KBM-7 (cell line): Measurements from ENCODE around the gene GRAMD1B.
A peak's percentile ranks its signal among the peaks of the same experiment; 100 is the strongest.
"Not testable (repeated sequence)": the region's sequence is repeated elsewhere in the genome, so short reads cannot be mapped to it uniquely, and the experiment has no call there.

Experiments
- DNase-seq: peaks from one replicate; pipeline ENCODE4 v3.0.0-alpha.2; 2015
- in situ Hi-C: fragments of 300-500 bp; cut with MboI; formaldehyde crosslinking; loops from 2 replicates; pipeline ENCODE4 v1.14.3; 2020; ENCODE audit warnings: low sequenced_read_pairs, low pct_unique_long_range_greater_than_20kb, mixed read lengths

Gene GRAMD1B

DNA sequence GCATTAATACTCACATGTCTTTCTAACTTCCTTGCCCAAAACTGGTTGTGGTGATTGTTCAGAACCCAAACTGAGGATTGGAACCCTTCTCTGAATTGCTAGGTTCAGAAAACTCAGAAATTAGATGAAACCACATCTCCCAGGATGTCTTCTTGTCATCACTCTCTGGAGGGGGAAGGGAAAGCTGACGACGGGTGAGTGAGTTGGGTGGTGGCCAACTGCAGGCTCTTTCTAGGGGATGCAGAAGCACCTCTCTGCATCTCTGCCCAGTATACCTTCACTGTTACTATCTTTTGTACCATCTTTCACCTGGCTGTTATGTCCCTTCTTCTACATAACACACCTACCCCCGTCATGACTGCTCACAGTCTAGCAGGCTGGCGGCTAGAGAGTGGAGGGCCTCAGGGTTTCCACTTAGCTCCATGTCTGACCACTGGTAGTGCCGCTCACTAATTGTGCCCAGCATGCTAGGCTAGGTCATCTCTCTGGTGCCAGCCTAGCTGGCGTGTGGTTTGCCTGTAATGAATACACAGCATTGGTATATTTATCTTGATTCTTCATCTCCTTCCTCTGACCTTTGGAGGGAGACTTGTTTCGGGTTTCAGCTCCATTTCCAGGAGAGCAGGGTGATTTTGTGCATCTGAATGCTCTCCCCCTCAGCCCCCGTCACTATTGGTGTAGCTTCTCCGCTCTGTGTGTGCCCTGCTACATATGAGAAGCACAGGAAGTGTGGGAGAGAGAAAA lies 7.3 kb downstream of the GRAMD1B start:
- DNase-seq = no peak
- in situ Hi-C loops = no loop called here

DNA sequence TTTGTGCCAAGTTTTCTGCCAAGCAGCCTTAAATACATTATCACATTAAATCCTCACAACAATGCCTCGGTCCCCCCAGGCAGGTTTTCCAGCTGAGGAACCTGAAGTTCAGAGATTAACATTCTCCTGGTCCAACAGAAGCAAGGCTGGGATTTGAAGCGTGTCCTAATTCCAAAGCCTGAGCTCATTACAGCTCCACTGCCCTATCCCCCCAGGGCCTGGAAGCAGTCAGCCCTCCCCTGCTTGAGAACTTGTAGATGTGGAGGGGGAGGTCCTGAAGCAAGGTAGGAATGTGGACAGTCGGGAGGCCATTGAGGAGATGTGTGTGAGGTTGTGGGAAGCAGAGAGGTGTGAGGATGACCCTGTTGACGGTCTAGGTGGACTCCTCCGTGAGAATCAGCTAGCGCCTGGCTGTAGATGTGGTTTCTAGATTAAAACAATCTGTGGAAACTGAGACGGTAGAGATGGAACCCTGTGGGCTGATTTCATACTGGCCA lies 8.1 kb downstream of the GRAMD1B start:
- in situ Hi-C loops = no loop called here
- DNase-seq = no peak

DNA sequence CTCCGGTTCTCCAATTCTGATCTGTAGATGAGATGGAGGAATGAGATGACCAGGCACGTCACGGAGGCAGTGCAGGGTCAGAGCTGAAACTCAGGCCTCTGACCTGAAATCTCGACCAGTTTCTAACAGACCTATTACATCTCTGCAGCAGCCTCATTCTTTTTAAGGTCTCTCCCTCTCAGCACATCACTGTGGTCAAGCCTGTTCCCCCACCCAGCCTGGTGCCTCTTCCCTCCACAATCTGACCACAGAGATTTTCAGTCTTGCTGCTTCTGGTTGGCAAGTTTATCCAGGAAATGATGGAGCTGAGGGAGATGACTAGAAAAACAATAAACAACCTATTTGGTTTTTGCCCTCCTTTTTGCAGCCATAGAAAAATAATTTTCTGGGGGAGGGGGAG lies 9.5 kb downstream of the GRAMD1B start:
- no peak for DNase-seq
- in situ Hi-C loops = no loop called here

DNA sequence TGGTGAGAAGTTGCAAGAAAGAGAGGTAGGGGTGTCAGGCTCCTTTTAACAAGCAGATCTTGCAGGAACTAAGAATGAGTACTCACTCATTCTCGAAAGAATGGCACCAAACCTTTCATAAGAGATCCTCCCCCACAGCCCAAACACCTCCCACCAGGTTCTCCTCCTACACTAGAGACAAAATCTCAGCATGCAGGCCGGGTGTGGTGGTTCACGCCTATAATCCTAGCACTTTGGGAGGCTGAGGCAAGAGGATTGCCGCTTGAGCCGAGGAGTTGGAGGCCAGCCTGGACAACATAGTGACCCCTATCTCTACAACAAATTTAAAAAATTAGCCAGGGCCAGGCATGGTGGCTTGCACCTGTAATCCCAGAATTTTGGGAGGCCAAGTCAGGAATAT lies 11.1 kb downstream of the GRAMD1B start:
- DNase-seq = no peak
- in situ Hi-C loops = no loop called here

DNA sequence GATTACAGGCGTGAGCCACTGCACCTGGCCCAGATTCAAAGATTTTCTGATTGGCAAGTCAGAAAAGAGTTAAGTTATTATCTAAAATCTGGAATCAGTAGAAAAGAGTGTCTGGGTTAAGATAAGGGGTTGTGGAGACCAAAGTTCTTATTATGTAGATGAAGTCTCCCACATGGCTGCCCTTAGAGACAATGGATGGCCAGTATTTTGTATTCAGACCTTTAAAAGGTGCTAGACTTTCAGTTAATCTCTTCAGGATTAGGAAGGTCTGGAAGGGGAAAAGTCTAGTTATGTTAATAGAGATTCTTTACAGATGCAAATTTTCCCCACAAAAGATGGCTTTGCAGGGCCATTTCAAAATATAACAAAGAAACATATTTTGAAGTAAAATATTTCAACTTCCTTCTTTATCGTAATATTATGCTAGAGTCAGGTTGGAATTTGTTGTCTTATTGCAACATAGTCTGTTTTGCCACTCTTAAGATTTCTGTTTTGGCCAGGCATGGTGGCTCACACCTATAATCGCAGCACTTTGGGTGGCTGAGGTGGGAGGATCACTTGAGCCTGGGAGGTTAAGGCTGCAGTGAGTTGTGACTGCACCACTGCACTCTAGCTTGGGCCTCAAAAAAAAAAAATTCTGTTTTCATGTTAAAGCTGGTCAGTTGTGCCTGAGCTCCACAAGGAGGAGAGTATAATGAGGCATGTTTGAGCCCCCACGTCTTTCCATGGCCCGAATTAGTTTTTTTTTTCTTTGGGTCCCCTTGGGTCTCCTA lies 14.0 kb downstream of the GRAMD1B start:
- DNase-seq = no peak
- in situ Hi-C loops = no loop called here

DNA sequence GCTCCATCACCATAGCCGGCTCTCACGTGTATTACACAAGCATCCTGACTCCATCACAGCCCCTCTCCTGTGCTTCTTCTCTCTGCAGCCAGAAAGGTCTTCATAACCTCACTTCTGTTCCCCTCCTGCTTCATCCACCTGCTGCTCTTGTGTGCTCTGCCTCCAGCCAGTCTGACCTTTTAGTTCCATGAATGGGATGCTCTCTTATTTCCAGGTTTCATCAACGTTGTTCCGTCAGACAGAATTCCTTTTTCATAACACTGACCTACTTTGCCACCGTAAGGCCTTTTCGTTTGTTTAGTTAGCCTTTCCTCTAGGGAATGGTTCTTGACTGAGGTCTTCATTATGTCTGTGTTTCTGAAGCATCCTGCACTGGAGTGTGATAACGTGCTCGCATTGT lies 18.8 kb downstream of the GRAMD1B start:
- DNase-seq = no peak
- in situ Hi-C loops = no loop called here

DNA sequence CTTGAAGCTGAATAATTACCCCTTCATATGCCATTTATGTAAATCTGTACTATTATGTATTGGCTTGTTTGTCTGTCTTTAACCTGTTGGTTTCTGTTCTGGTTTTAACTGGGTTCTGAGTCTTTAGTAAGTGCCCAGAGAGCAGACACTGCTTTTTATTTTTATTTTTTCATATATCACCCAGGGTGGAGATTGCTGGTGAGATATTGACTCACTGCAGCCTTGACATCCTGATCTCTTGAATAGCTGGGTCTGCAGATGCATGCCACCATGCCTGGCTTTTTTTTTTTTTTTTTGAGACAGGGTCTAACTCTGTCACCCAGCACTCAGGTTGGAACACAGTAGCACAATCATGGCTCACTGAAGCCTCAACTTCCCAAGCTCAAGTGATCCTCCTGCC lies 19.4 kb downstream of the GRAMD1B start:
- DNase-seq = no peak
- in situ Hi-C loops = no loop called here

DNA sequence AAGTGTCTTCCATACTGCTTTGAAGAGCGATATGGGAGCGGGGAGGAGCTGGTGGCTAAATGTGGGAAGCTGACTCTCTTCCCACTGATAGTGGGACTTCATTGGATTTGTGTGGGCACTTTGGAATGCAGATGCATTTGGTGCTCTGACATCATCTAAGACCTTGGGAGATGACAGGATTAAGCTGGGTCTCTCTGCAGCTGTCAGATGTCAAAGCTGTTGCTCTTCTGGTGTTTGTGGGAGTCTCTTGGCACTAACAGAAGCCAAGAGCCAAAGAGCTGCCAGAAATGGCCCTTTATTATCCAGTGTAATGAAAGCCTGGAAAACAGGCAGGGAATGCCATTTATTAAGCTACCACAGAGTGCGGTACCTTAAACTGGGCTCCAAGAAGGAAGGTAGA lies 20.6 kb downstream of the GRAMD1B start:
- DNase-seq = no peak
- in situ Hi-C loops = no loop called here

DNA sequence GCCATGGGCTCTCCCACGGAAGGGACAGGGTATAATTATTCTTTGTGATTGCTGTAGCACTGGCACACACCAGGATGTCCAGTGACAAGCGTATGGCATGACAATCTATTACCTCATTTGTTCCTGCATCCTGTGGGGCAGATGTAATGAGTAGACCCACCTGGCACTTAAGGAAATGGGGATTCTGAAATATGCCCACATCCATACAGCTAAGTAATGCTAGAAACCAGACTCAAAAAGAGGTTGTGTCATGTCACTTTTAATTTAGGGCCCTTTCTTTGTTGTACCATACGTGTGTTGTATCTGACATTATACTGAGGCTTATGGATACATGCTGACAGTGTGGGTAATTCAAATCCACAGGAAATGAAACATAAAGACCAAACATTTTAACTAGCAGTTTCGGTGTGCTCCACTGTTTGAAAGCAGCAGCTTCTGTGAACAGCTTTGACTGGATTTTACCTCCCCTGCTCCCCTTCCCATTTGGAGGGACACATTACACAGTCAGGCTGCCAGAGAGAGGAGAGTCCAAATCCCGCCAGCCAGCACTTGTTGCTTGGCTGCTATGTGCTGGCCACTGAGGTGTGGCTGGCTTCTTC lies 21.2 kb downstream of the GRAMD1B start:
- in situ Hi-C loops = no loop called here
- DNase-seq = no peak

DNA sequence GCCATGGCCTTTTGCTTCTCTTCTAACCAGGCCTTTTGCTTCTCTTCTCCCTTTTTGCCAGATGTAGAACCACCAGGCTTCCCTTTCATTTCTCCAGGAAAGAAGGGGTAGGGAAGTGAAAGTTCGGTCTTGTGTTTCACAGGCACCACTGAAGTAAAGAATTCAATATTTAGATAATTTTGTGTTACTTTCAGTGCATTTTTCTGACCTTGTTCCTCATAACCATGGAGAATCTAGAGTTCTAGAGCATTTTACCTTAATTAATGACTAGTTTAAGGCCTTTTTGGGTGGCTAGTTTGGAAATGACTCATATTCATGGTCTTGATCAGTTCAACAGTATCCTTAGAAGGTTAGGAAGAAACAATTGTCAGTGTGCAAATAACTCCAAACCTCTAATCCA lies 22.7 kb downstream of the GRAMD1B start:
- in situ Hi-C loops = no loop called here
- DNase-seq = no peak

DNA sequence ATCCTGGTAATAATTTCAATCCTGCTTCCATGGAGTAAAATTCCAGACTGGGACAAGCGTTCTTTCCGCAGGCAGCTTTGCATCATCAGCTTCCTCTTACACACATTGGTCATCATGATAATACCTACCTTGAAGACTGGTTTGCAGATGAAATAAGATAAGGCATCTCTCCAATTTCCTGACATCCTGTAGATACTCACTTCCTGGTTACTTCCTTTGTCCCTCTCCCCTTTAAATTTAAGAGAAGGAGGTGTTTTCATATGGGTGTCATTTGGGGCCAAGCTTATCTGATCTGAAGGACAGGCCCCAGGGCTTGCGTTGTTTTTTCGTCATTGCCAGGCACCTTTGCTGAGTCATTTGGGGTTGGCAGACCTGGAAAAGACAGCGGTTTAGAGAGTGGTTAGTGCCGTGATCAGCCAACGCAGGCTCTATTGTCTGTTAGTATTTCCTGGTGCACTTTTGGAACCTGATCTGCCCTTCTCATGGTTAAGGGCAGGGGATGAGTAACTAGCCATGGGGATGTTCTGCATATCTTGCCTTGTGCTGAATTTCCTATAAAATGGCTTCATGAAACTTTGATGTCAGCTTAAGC lies 24.1 kb downstream of the GRAMD1B start:
- DNase-seq = peak; percentile 90

DNA sequence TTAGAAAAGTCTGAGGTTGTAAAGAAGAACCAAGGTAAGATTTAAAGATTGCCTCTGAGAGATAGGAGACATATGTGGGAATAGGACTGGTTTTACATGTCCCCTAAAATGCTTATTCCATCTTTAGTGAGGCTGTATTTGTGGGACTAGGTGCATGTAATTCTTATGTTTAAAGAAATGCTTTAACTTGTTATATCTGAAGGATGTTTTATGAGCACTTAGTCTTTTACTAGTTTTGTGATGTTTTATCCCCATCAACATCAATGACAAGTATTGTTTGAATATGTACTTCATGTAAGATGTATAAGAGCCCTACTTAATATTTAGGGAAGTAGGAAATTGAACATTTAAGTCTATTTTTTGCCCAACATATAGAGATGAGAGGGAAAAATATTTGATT lies 24.7 kb downstream of the GRAMD1B start:
- in situ Hi-C loops = no loop called here

More for the DNA sequence above, 24.1 kb downstream of the GRAMD1B start:
- in situ Hi-C loops = no loop called here

DNA sequence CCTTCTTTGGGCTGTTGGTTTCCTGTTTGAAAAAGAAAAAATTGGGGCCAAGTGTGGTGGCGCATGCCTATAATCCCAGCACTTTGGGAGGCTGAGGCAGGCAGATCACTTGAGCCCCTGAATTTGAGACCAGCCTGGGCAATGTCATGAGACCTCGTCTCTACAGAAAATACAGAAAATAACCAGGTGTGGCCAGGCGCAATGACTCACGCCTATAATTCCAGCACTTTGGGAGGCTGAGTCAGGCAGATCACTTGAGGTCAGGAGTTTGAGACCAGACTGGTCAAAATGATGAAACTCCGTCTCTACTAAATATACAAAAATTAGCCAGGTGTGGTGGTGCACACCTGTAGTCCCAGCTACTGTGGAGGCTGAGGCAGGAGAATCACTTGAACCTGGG lies 26.4 kb downstream of the GRAMD1B start:
- DNase-seq, in situ Hi-C loops: not testable (repeated sequence)

More for the DNA sequence above, 24.7 kb downstream of the GRAMD1B start:
- no peak for DNase-seq

DNA sequence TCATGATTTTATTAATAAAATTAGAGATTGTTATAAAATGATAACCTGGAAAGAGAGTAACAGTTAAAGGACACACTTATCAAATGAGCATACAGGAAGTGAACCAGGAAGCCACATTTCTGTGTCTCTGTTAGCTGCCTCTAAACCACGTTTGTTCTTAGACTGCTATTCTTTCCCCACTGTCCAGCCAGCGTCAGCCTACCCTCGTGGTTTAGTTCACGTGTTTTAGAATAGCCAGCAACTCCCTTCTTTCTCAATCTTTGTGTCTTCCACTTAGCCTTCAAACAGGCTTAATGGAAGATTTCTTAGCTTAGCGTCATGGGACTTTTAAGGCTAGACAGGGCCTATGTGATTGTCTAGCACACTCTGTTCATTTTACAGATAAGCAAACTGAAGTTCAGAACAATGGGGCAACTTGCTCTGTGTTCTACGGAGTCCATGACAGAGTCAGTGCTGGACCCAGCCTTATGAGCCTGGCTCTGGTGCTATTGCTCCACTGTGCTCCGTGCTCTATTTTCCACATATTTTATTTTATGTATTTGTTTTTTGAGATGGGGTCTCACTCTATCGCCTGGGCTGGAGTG lies 27.2 kb downstream of the GRAMD1B start:
- in situ Hi-C loops = no loop called here
- peak; percentile 43 for DNase-seq

DNA sequence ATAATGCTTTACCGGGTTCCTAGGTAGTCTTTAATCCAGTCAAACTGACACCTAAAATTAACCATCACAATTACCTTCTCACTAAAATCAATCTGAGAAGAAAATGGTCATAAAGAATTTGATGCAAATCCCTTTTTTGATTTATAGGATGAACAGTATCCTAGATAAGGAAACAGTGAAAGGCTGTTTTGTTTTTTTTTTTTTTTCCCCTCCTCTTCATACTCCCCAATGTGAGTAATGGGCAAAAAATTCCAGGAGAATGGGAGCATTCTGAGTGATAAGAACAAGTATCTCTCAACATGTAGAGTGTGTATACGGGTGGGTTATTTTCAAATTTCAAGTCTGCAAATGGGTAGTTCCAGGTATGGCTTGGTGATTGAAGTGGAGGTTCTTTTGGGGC lies 28.4 kb downstream of the GRAMD1B start:
- in situ Hi-C loops = no loop called here
- DNase-seq = no peak

DNA sequence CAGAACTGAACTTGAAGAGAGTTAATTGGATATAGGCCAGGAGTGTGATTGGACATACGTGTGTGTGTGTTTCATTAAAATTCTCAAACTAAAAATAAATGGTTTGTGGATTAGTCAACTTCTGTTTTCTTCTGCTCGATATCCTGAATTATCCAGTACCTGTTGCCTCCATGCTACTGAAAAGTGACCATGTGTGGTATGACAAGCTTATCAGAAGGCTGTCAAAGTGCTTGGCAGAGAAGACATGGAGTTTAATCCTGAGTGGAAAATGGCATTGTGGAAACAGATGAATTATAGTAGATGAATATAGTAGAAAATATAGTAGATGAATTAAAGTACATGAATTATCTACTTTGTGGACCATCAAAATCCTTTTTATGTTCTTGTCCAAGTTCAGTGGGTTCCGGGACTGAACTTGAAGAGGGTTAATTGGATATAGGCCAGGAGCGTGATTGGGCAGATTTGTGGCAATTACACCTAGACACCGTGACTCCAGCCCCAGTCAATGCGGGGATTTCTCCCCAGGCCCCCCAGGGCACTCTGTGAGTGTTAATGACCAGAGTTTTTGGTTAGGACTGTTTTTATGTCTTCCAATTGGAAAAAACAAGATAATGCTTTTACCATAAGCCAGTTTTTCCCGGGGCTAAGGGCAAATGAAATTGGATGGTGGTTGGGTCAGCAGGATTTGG lies 30.1 kb downstream of the GRAMD1B start:
- in situ Hi-C loops = no loop called here
- DNase-seq = no peak

DNA sequence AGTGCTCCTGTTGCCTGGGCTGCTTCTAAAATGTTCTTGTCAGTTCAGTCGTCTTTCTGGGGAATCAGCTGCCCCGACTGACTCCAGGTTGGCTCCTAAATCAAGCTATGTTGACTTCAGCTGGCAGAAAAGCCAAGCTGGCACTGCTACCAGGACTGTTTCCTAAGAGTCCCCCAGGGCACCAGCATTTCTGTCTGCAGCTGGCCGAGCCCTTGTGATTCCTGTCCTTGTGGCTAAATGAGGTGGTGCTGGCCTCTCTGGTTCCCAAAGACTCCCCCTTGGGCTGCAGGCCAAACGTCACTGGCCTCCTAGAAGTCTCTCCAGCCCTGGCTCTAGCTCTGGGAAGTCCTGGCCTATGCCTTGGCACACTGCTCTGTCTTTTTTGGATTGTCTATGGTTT lies 31.1 kb downstream of the GRAMD1B start:
- no peak for DNase-seq
- in situ Hi-C loops = no loop called here

DNA sequence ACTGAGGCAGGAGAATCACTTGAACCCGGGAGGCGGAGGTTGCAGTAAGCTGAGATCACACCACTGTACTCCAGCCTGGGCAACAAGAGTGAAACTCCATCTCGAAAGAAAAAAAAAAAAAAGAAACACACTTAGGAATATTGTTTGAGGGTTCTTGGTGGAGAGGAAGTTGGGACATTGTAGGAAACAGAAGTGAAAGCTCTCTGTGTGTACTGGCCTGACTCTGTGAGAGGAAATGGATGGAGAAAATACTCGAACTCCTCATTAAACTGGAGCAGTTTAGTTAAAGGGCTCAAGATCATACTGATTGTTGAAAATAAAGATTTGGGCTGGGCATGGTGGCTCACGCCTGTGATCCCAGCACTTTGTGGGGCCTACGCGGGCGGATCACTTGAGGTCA lies 35.6 kb downstream of the GRAMD1B start:
- DNase-seq, in situ Hi-C loops: not testable (repeated sequence)

DNA sequence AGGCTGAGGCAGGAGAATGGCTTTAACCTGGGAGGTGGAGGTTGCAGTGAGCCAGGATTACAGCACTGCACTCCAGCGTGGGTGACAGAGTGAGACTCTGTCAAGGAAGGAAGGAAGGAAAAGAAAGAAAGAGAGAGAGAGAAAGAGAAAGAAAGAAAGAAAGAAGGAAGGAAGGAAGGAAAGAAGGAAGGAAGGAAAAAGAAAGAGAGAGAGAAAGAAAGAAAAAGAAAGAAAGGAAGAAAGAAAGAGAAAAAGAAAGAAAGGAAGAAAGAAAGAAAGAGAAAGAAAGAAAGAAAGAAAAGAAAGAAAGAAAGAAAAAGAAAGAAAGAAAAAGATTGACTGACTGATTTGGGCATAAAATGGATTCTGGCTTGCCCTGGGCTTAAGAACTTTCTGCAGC lies 36.1 kb downstream of the GRAMD1B start:
- DNase-seq, in situ Hi-C loops: not testable (repeated sequence)
